Skeletal muscle tissue (tissue), 4 donors: Measurements from ENCODE around the gene TSPAN18. TPM values are rescaled to one million over a fixed set of nuclear protein-coding genes. Genes with fewer than 3 reads are reported as not detected.

Source experiments
- H3K27ac ChIP-seq: one replicate; pipeline ENCODE4 v1.7.0; 2013; ENCODE audit warnings: mild to moderate bottlenecking, low read depth, low read length, inconsistent platforms
- H3K27me3 ChIP-seq, 3 donors: one replicate each; pipeline ENCODE4 v1.7.0; 2013; ENCODE audit warnings: low read length in 3 of 3; ENCODE audit not compliant: control insufficient read depth in 3 of 3, insufficient read depth in 3 of 3
- H3K36me3 ChIP-seq, 3 donors: one replicate each; pipeline ENCODE4 v1.7.0; 2013; ENCODE audit warnings: low read length in 3 of 3; ENCODE audit not compliant: control insufficient read depth in 3 of 3, insufficient read depth in 3 of 3
- H3K4me1 ChIP-seq, 3 donors: one replicate each; pipeline ENCODE4 v1.7.0; 2013; ENCODE audit warnings: low read length in 3 of 3, mild to moderate bottlenecking in 3 of 3; ENCODE audit not compliant: control insufficient read depth in 3 of 3, insufficient read depth in 3 of 3
- H3K4me3 ChIP-seq, 3 donors: one replicate each; pipeline ENCODE4 v1.7.0; 2013; ENCODE audit warnings: low read length in 3 of 3
- H3K9ac ChIP-seq, 3 donors: one replicate each; pipeline ENCODE4 v1.7.0; 2013; ENCODE audit warnings: low read length in 3 of 3, mild to moderate bottlenecking in 3 of 3, moderate library complexity in 2 of 3, low read depth in 1 of 3
- H3K9me3 ChIP-seq, 3 donors: one replicate each; pipeline ENCODE4 v1.7.0; 2013; ENCODE audit warnings: low read length in 3 of 3; ENCODE audit not compliant: control insufficient read depth in 3 of 3
- total RNA-seq: library from RNA; depleted of rRNA; stranded (reverse); fragments of >200 nt; gene quantifications from one replicate; pipeline ENCODE4 v1.2.3, GENCODE V29; 2014
- donor health status: Osteomylitis.

TSPAN18 gene
- total RNA-seq, 1 donor from 2014 or later: 11.5 TPM

- Histone ChIP-seq H3K4me1 (peaks cover 0 to 4% (median 2%) of the 10 kb centered on the region in 3 donors), H3K9me3 (no peaks in the 10 kb centered on the region), H3K27ac (no peak overlapping the region), H3K4me3 (no peak overlapping the region), H3K27me3 (peaks cover 0 to 8% (median 0%) of the 10 kb centered on the region in 3 donors), H3K9ac (no peak overlapping the region), H3K36me3 (peaks cover 4 to 14% (median 4%) of the 10 kb centered on the region in 3 donors)
These were observed 207.3 kb downstream of the TSPAN18 start for GRCh38 chr11:44934110-44934509.

- Histone ChIP-seq H3K27ac (no peak overlapping the region), H3K9me3 (no peaks in the 10 kb centered on the region), H3K9ac (no peak overlapping the region), H3K36me3 (peaks cover 4 to 14% (median 4%) of the 10 kb centered on the region in 3 donors), H3K4me1 (peaks cover under 1 to 11% (median 9%) of the 10 kb centered on the region in 3 donors), H3K27me3 (peaks cover 0 to 8% (median 0%) of the 10 kb centered on the region in 3 donors), H3K4me3 (no peak overlapping the region)
These were observed 208.0 kb downstream of the TSPAN18 start for GRCh38 chr11:44934735-44935250.

DNA sequence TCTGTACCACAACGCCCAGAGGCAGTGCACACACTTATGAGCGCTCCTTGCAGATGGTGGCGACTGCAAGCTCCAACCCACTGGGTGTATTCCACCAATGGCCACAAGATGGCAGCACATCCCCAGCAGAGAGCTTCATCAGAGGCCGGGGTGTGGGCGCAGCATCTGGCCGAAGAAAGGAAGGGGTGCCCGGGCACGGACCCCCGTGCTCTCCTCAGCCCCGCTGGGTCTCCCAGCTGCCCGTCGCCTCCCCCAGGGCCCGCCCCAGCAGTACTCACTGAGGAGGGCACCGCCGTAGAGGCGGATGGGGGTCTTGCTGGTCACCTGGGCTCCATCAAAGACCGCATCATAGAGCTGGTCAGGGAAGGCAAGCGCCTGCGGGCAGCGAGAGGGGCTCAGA, 209.8 kb downstream of the TSPAN18 start:
- H3K27me3 ChIP-seq: peaks cover 0 to 4% (median 0%) of the 10 kb centered on the region in 3 donors
- H3K4me1 ChIP-seq: peaks cover 16 to 26% (median 26%) of the 10 kb centered on the region in 3 donors
- peaks cover 4 to 12% (median 4%) of the 10 kb centered on the region in 3 donors for H3K36me3 ChIP-seq
- H3K9ac ChIP-seq: no peak overlapping the region
- H3K4me3 ChIP-seq: no peak overlapping the region
- no peaks in the 10 kb centered on the region for H3K9me3 ChIP-seq
- H3K27ac ChIP-seq: no peak overlapping the region

GRCh38 chr11:44936951-44937543, 210.3 kb downstream of the TSPAN18 start:
- peaks cover 4 to 12% (median 4%) of the 10 kb centered on the region in 3 donors for H3K36me3 ChIP-seq
- no peak overlapping the region for H3K9ac ChIP-seq
- no peaks in the 10 kb centered on the region for H3K9me3 ChIP-seq
- H3K4me3 ChIP-seq: no peak overlapping the region
- no peak overlapping the region for H3K27ac ChIP-seq
- H3K4me1 ChIP-seq: peaks cover 19 to 31% (median 31%) of the 10 kb centered on the region in 3 donors
- H3K27me3 ChIP-seq: peaks cover 0 to 4% (median 0%) of the 10 kb centered on the region in 3 donors

DNA sequence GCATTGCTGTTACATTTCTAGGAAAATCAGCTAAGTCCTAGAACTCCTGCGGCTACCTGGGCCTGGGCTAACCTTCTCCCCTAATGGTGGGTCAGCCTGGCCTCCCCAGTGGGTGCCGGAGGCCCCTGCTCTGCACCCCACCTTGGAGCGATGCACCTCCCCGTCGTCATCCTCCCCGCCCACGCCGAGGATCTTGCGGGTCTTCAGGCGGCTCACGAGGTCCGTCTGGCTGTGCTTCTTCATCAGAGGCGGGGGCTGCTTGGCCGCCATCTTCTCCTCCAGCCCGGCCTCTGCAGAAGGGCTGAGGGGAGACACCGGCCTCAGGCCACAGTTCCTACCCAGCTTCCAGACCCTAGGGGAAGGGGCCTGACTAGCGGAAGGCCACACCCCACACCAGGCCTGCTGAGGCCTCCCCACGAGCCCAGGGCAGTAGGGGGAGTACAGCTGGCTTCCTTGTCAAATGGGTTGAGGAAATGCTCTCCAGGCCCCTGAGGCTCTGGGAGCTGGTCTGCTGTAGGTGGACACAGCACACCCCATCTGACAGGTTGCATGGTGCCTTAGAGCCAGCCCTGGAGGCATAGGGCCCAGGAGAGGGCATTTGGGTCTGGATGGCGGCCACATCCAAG, 211.4 kb downstream of the TSPAN18 start:
- Histone ChIP-seq H3K27ac (no peak overlapping the region), H3K36me3 (peaks cover 4 to 12% (median 4%) of the 10 kb centered on the region in 3 donors), H3K9me3 (no peaks in the 10 kb centered on the region), H3K4me1 (peaks cover 24 to 42% (median 41%) of the 10 kb centered on the region in 3 donors), H3K9ac (no peak overlapping the region), H3K4me3 (no peak overlapping the region), H3K27me3 (peaks cover 0 to 4% (median 0%) of the 10 kb centered on the region in 3 donors)

DNA sequence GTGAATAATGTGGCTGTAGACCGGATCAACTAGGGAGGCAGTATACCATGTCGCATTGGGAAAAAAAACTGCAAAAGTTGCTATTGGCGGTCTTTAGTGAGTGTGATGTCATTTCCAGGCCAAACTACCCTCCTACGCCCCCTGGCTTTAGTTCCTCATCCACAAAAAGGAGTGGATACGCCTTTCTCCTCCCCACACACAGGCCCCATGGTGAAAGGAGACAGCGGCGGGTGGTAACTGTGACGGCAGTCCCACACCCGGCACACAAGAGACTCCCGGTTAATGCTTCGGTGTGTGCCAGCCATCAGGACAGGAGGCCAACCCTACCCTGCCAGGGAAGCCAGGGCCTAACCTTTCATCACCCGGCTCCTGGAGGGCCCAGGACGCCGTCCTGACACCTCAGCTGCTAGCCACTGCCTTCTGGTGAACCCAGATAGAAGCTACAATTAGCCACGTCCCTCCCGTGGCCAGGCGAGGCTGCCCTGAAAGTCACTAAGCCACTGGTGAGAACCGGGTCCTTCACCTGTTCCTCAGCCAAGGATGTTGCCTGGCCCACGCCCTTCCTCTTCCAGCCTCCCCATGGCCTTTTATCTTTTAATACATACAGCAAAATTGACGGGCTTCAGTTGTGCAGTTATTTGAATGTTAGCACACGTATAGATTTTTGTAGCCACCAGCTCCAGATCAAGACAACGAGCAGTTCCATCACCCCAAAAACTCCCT, 213.1 kb downstream of the TSPAN18 start:
- Histone ChIP-seq H3K36me3 (peaks cover 2 to 7% (median 4%) of the 10 kb centered on the region in 3 donors), H3K9ac (no peak overlapping the region), H3K9me3 (no peaks in the 10 kb centered on the region), H3K27ac (no peak overlapping the region), H3K4me3 (no peak overlapping the region), H3K4me1 (peaks cover 27 to 50% (median 46%) of the 10 kb centered on the region in 3 donors), H3K27me3 (no peaks in the 10 kb centered on the region)

GRCh38 chr11:44940404-44940803, 213.6 kb downstream of the TSPAN18 start:
- H3K4me1 ChIP-seq: peaks cover 28 to 55% (median 49%) of the 10 kb centered on the region in 3 donors
- no peak overlapping the region for H3K9ac ChIP-seq
- peaks cover 0 to 5% (median 0%) of the 10 kb centered on the region in 3 donors for H3K36me3 ChIP-seq
- H3K9me3 ChIP-seq: no peaks in the 10 kb centered on the region
- no peak overlapping the region for H3K4me3 ChIP-seq
- H3K27me3 ChIP-seq: no peaks in the 10 kb centered on the region
- H3K27ac ChIP-seq: no peak overlapping the region

GRCh38 chr11:44940835-44941234, 214.1 kb downstream of the TSPAN18 start:
- peaks cover 33 to 60% (median 53%) of the 10 kb centered on the region in 3 donors for H3K4me1 ChIP-seq
- no peaks in the 10 kb centered on the region for H3K9me3 ChIP-seq
- H3K27me3 ChIP-seq: no peaks in the 10 kb centered on the region
- no peak overlapping the region for H3K4me3 ChIP-seq
- H3K9ac ChIP-seq: no peak overlapping the region
- no peak overlapping the region for H3K27ac ChIP-seq
- H3K36me3 ChIP-seq: peaks cover 0 to 5% (median 0%) of the 10 kb centered on the region in 3 donors

- Histone ChIP-seq H3K27ac (no peak overlapping the region), H3K27me3 (no peaks in the 10 kb centered on the region), H3K9ac (peak overlapping the region in 1 of 3 donors; percentile 8), H3K4me1 (peaks cover 39 to 64% (median 59%) of the 10 kb centered on the region in 3 donors), H3K36me3 (peaks cover 0 to 5% (median 0%) of the 10 kb centered on the region in 3 donors), H3K4me3 (no peak overlapping the region), H3K9me3 (no peaks in the 10 kb centered on the region)
These were observed 214.7 kb downstream of the TSPAN18 start for GRCh38 chr11:44941259-44942021.
